Measurements from ENCODE around the gene CNTNAP2. TPM values are rescaled to one million over a fixed set of nuclear protein-coding genes. Genes with fewer than 3 reads are reported as not detected.

CNTNAP2 gene
- total and polyA plus RNA-seq, 2 of the 8 experiments (the other 6 are each of a cell fraction or from before 2014, with no cell fraction given): 27.9 to 71.0 TPM

- TF ChIP-seq RNF2 (IDR thresholded peaks at IDR 0.05; ENCODE audit: borderline replicate concordance, low read depth, low read length, missing control alignments, poor library complexity, severe bottlenecking): no peak
Measured at GRCh38 chr7:147305827-147306226, 1189.2 kb downstream of the CNTNAP2 start (continued).
